Renal cortex interstitium (tissue), 15 donors: ENCODE data around the gene IGSF21. TPM values are rescaled to one million over a fixed set of nuclear protein-coding genes. Genes with fewer than 3 reads are reported as not detected.

ENCODE experiments used
- DNase-seq, 11 donors: peaks; one replicate each; pipeline ENCODE4 v3.0.0-alpha.2; 2013; ENCODE audit warnings: low read depth in 9 of 11, low spot score in 4 of 11; ENCODE audit errors: extremely low read depth in 1 of 11
- long read RNA-seq, 16 experiments: transcript quantifications; one replicate each; lab custom pipeline, GENCODE V29; 2026
- polyA plus RNA-seq, 3 donors: library from polyadenylated mRNA; unstranded; fragments of 120-200 nt; gene quantifications; one replicate each; pipeline ENCODE4 v1.2.1, GENCODE V29; 2013; ENCODE audit not compliant: insufficient read length in 3 of 3

IGSF21 gene
- polyA plus RNA-seq = under 1 TPM; 0.22 to 0.26 (median 0.26) TPM
- long read RNA-seq, donor 1 = 0 reads
- long read RNA-seq, donor 2 = 0 reads
- long read RNA-seq, donor 3 = 0 reads
- long read RNA-seq, donor 4 = 0 reads
- long read RNA-seq, donor 5 = 0 reads
- long read RNA-seq, donor 6 = 0 reads
- long read RNA-seq, donor 7 = 0 reads
- long read RNA-seq, donor 8 = 0 reads
- long read RNA-seq, donor 9 = 0 reads
- long read RNA-seq, donor 10 = 0 reads
- long read RNA-seq, donor 11 = 0 reads
- long read RNA-seq, donor 12 = 0 reads
- long read RNA-seq, donor 13 = 0 reads
- long read RNA-seq, donor 14 = 0 reads
- long read RNA-seq, donor 15 = 0 reads
- long read RNA-seq, donor 16 = 0 reads

- no peak for DNase-seq
These were observed at the start of gene IGSF21 for GRCh38 chr1:18107369-18108298. TSS of gene IGSF21 (plus strand) at chr1:18107798. CDS start at chr1:18108129, 331 bp downstream.

GRCh38 chr1:18058206-18058921, 49.2 kb upstream of the IGSF21 start:
- DNase-seq = no peak

GRCh38 chr1:18058981-18059605, 48.5 kb upstream of the IGSF21 start:
- DNase-seq = no peak

GRCh38 chr1:18060366-18060765, 47.2 kb upstream of the IGSF21 start:
- DNase-seq = no peak

GRCh38 chr1:18062185-18062584, 45.4 kb upstream of the IGSF21 start:
- peak in 4 of 11 donors; percentile 2 to 15 (median 10) for DNase-seq

GRCh38 chr1:18064534-18064933, 43.1 kb upstream of the IGSF21 start:
- no peak for DNase-seq

GRCh38 chr1:18066576-18066975, 41.0 kb upstream of the IGSF21 start:
- DNase-seq = no peak

- no peak for DNase-seq
These were observed 37.7 kb upstream of the IGSF21 start for GRCh38 chr1:18069903-18070302.

GRCh38 chr1:18072066-18072465, 35.5 kb upstream of the IGSF21 start:
- no peak for DNase-seq

GRCh38 chr1:18073066-18073642, 34.4 kb upstream of the IGSF21 start:
- DNase-seq = no peak

- no peak for DNase-seq
These were observed 29.9 kb upstream of the IGSF21 start for GRCh38 chr1:18077657-18078215.

GRCh38 chr1:18079941-18080735, 27.5 kb upstream of the IGSF21 start:
- no peak for DNase-seq

- no peak for DNase-seq
These were observed 22.1 kb upstream of the IGSF21 start for GRCh38 chr1:18085387-18086074.

GRCh38 chr1:18088077-18088594, 19.5 kb upstream of the IGSF21 start:
- DNase-seq = no peak

GRCh38 chr1:18089488-18089887, 18.1 kb upstream of the IGSF21 start:
- no peak for DNase-seq

GRCh38 chr1:18090636-18091035, 17.0 kb upstream of the IGSF21 start:
- DNase-seq = no peak
